Raji (cell line): Measurements from ENCODE around the gene VPS11.

Experiments used
- POLR2A ChIP-seq: IDR thresholded peaks from 2 replicates; pipeline ENCODE4 v1.6.1; 2011; ENCODE audit warnings: low read depth, low read length, control low read depth; ENCODE audit not compliant: insufficient read depth

VPS11 gene

GRCh38 chr11:119054418-119054817, 13.2 kb upstream of the VPS11 start:
- no peak for TF ChIP-seq POLR2A

DNA sequence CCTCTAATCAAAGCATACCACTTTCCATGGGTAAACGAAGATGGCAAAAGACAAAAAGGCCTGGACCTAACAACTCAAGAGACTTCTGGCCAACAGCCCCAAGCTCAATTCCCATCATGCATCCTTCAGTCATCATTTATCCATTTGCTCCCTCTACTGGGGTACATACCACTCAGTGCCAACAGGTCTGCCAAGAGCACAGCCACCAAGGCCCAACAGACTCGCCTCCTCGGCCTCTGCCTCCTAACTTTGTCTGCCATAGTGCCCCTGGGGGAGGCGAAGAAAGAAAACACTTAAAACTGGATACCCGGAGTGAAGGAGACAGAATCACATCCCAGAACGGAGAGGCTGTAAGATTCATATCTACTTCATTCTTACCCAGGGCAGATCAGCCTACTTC, 11.7 kb upstream of the VPS11 start:
- TF ChIP-seq POLR2A = no peak

DNA sequence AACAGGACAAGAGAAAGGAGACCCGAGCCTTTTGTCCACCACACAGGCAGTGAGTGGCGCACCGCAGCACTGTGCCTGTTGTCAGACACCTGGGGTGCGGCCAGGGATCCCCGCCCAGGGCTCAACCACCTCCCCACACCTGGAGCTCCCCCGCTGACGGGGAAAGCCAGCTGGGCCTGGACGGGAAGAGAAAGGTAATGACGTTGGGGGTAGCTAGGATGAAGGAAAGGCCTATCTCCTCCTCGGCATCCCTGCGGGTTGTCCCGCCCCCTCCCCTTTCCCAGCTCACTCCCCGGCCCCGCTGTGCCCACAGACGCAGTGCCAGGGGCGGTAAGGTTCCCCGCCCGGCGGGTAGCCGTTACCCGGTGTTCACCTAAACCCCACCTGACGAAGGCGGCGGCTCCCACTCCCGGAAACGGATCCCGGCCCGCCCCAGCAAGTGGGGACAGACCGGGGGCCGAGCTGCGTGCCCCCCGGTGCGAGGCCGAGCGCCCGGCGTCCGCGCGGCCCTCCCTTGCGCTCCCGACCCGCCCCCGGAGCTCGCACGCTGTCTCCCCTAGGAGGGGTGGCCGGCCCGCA, 11.1 kb upstream of the VPS11 start:
- TF ChIP-seq POLR2A = no peak

- peak; percentile 79 for TF ChIP-seq POLR2A
Observed at GRCh38 chr11:119057000-119057769, 10.4 kb upstream of the VPS11 start, which contains the start of gene HYOU1. Gene HYOU1, minus strand, starts transcription at chr11:119057205. Its CDS starts 1,045 bp downstream, at chr11:119056160.

DNA sequence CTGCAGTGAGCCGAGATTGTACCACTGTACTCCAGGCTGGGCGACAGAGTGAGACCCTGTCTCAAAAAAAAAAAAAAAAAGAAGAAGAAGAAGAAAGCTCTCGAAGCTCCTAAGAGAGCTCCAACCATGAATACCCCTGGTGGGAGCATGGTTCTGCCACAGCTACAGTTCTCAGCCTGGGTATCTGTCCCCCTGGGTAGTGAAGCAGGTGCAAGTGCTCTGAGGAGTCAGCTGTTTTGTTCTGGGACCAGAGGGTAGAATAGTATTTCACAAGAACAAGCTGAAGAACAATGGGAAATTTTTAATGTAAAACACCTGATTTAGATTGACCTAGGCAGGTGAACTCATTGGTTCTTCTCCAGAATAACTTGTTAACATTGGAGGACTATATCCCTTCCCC, 6.4 kb upstream of the VPS11 start:
- TF ChIP-seq POLR2A = no peak

GRCh38 chr11:119062779-119063178, 4.8 kb upstream of the VPS11 start:
- TF ChIP-seq POLR2A = no peak

GRCh38 chr11:119065369-119065768, 2.2 kb upstream of the VPS11 start:
- no peak for TF ChIP-seq POLR2A

- TF ChIP-seq POLR2A = no peak
Observed at GRCh38 chr11:119077839-119078238, 10.2 kb downstream of the VPS11 start.

DNA sequence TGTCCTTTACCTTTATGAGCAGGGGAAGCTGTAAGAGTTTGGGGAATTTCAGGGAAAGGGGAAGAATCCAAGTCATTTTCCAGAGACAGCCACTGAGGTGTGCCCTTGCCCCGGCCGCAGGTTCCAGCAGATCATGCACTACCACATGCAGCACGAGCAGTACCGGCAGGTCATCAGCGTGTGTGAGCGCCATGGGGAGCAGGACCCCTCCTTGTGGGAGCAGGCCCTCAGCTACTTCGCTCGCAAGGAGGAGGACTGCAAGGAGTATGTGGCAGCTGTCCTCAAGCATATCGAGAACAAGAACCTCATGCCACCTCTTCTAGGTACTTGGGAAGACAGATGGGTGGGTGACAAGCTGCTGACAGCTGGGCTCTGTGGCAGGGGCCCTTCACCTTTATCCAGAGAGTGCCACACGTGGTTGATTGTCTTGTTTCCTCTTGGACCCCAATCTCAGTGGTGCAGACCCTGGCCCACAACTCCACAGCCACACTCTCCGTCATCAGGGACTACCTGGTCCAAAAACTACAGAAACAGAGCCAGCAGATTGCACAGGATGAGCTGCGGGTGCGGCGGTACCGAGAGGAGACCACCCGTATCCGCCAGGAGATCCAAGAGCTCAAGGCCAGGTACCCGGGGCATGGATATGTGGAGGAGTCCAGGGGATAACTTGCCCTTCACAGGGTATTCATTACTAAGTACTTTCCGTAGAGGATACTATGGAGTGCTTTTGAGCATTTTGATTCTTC, 11.2 kb downstream of the VPS11 start:
- TF ChIP-seq POLR2A = no peak

DNA sequence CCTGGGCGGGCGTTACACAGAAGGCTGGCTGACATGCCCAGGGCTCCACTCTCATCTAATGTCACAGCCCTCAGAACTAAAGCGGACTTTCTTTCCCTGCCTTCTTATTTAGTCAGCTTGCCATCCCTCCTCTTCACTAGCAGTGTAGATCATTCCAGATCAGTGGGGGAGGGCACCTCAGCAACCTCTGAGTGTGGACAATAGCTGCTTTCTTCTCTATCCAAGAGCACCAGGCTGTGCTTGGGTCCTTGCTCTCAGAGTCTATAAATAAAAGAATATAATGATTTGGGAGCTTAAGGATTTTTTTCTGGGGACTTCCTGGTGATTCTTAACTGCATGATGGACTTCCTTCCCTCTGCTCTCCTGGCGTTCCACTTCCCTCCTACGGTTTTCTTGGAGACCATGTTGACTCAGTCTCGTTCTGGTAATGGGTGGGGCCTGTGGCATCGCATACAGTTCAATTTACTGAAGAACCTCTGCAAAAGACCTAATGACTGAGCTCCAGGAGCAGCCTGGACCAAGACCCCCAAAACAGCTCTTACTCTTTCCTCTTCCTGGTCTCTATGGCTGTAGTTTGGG, 14.2 kb downstream of the VPS11 start:
- no peak for TF ChIP-seq POLR2A

DNA sequence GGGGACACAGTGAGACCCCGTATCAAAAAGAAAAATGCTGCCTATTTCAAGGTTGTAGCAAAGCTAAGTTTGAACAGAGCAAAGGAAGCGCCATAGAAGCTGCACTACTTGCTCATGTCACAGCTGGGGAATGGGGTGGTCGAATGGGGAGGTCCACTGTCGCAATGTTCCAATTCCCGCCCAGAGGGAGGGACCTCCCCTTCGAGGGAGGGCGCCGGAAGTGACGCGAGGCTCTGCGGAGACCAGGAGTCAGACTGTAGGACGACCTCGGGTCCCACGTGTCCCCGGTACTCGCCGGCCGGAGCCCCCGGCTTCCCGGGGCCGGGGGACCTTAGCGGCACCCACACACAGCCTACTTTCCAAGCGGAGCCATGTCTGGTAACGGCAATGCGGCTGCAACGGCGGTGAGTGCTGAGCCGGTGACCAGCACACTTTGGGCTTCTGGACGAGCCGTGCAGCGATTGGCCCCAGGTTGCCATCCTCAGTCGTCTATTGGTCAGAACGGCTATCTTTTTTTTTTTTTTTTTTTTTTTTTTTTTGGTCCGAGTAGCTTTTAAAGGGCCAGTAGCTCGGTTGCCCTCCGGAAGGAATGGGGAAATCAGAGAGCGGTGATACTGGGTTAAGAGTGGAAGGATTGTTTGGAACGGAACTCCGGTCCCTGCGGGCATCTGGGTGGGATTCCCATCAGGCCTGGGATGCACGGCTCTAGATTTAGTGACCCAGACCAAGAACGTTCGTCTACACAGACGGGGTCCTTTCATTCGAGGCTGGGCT, 17.2 kb downstream of the VPS11 start, which contains the start of gene HMBS:
TSS of gene HMBS (plus strand) at position 219 of the 774 bp plus-strand sequence. CDS start at position 372, 153 bp downstream.
- peak; percentile 93 for TF ChIP-seq POLR2A

- TF ChIP-seq POLR2A = no peak
Observed at GRCh38 chr11:119085437-119085847, 17.8 kb downstream of the VPS11 start.

- TF ChIP-seq POLR2A = no peak
Observed at GRCh38 chr11:119087123-119087522, 19.5 kb downstream of the VPS11 start.

DNA sequence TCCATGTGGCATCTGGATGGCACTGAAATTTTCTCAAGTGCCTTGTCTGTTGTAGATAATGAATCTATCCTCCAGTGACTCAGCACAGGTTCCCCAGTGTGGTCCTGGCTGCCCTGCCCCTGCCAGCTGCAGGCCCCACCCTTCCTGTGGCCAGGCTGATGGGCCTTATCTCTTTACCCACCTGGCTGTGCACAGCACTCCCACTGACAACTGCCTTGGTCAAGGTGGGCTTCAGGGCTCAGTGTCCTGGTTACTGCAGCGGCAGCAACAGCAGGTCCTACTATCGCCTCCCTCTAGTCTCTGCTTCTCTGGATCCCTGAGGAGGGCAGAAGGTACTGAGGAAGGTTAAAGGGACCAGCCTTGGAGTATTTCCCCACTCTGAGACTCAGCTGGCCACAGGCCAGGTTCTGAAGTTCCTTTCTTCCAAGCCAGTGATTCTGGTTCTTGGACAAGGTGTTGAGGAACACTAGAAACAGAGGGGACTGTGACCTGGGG, 20.2 kb downstream of the VPS11 start:
- TF ChIP-seq POLR2A = no peak
